Peyer's patch (tissue), 4 donors: ENCODE measurements around the gene SLC38A2. TPM values are rescaled to one million over a fixed set of nuclear protein-coding genes. Genes with fewer than 3 reads are reported as not detected.
A peak's percentile ranks its signal among the peaks of the same experiment; 100 is the strongest.

Source experiments
- DNase-seq, 3 donors: peaks; one replicate each; pipeline ENCODE4 v3.0.0-alpha.2; 2017 to 2019
- H3K27ac ChIP-seq, 4 donors: fragments of 200-600 bp; sonication (generic); one replicate each; pipeline ENCODE4 v1.5.1; 2016 to 2019
- H3K27me3 ChIP-seq, 2 donors: fragments of 200-600 bp; sonication (generic); one replicate each; pipeline ENCODE4 v1.5.1; 2019
- H3K36me3 ChIP-seq, 3 donors: fragments of 200-600 bp; sonication (generic); one replicate each; pipeline ENCODE4 v1.5.1; 2016 to 2019
- H3K4me1 ChIP-seq, 4 donors: fragments of 200-600 bp; sonication (generic); one replicate each; pipeline ENCODE4 v1.5.1; 2016 to 2019
- H3K4me3 ChIP-seq, 4 donors: fragments of 200-600 bp; sonication (generic); 1 replicate in 3 of 4; 2 replicates in 1 of 4; pipeline ENCODE4 v1.5.1; 2016 to 2019; ENCODE audit warnings: mild to moderate bottlenecking in 1 of 4
- H3K9me3 ChIP-seq, 4 donors: fragments of 200-600 bp; sonication (generic); one replicate each; pipeline ENCODE4 v1.5.1; 2016 to 2019; ENCODE audit warnings: mild to moderate bottlenecking in 1 of 4
- CTCF ChIP-seq, 6 experiments: fragments of 450-650 bp in 4 of 6; fragments of 200-600 bp in 2 of 6; sonication (generic) in 1 of 6; IDR thresholded peaks; one replicate each; pipeline ENCODE4 v1.5.1; 2017 to 2019; ENCODE audit warnings: antibody characterized with exemption in 6 of 6, mild to moderate bottlenecking in 3 of 6, moderate library complexity in 1 of 6
- POLR2A ChIP-seq, 2 donors: fragments of 450-650 bp; IDR thresholded peaks; one replicate each; pipeline ENCODE4 v1.5.1; 2017; ENCODE audit warnings: antibody characterized with exemption in 2 of 2, mild to moderate bottlenecking in 2 of 2, moderate library complexity in 2 of 2
- total RNA-seq, 4 donors: library from RNA; depleted of rRNA; stranded (reverse); fragments of >200 nt; gene quantifications; one replicate each; pipeline ENCODE4 v1.1.0, GENCODE V29; 2016

SLC38A2 gene
- total RNA-seq, 4 donors from 2014 or later, result 93.1 to 173 (median 134) TPM

- DNase-seq, result no peak
- Histone ChIP-seq H3K9me3 (no peaks in the 10 kb centered on the region), H3K36me3 (peaks cover 0 to 86% (median 5%) of the 10 kb centered on the region in 3 donors), H3K4me1 (peaks cover 0 to 57% (median 25%) of the 10 kb centered on the region in 4 donors), H3K4me3 (peak overlapping the region in 2 of 4 donors; percentile 89 to 94), H3K27me3 (no peaks in the 10 kb centered on the region), H3K27ac (peak overlapping the region in 1 of 4 donors; percentile 98)
- TF ChIP-seq POLR2A (IDR thresholded peaks at IDR 0.05) (no peak), CTCF (IDR thresholded peaks at IDR 0.05) (no peak)
Observed at GRCh38 chr12:46367351-46368029, 5.1 kb downstream of the SLC38A2 start.

GRCh38 chr12:46366771-46367170 is 5.8 kb downstream of the SLC38A2 start:
- no peak for DNase-seq
- Histone ChIP-seq H3K4me1 (peaks cover 0 to 57% (median 25%) of the 10 kb centered on the region in 4 donors), H3K27ac (no peak overlapping the region), H3K27me3 (no peaks in the 10 kb centered on the region), H3K4me3 (peak overlapping the region in 2 of 4 donors; percentile 16 to 89), H3K36me3 (peaks cover 0 to 94% (median 5%) of the 10 kb centered on the region in 3 donors), H3K9me3 (no peaks in the 10 kb centered on the region)
- TF ChIP-seq POLR2A (IDR thresholded peaks at IDR 0.05) (no peak), CTCF (IDR thresholded peaks at IDR 0.05) (no peak)

DNA sequence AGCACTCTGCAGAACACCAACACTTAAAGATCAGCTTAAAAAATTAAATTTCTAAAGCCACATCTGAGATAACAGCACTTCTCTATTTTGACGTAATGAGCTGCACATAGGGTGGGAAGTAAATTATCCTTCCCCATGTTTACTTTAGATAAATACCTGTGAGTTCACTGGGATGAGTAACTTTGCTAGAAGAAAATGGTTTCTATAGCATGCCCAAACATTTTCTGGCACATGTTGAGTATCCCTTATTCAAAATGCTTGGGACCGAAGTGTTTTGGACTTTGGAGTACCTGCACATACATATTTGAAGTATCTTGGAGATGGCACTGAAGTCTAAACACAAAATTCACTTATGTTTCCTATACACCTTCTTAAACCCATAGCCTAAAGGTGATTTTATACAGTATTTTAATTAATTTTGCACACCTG is 6.6 kb downstream of the SLC38A2 start:
- Histone ChIP-seq H3K4me1 (peaks cover 0 to 57% (median 25%) of the 10 kb centered on the region in 4 donors), H3K27ac (peak overlapping the region in 1 of 4 donors; percentile 4), H3K9me3 (no peaks in the 10 kb centered on the region), H3K4me3 (peak overlapping the region in 2 of 4 donors; percentile 14 to 89), H3K27me3 (no peaks in the 10 kb centered on the region), H3K36me3 (peaks cover 0 to 99% (median 5%) of the 10 kb centered on the region in 3 donors)
- TF ChIP-seq CTCF (IDR thresholded peaks at IDR 0.05), result no peak
- no peak for TF ChIP-seq POLR2A (IDR thresholded peaks at IDR 0.05)
- no peak for DNase-seq

DNA sequence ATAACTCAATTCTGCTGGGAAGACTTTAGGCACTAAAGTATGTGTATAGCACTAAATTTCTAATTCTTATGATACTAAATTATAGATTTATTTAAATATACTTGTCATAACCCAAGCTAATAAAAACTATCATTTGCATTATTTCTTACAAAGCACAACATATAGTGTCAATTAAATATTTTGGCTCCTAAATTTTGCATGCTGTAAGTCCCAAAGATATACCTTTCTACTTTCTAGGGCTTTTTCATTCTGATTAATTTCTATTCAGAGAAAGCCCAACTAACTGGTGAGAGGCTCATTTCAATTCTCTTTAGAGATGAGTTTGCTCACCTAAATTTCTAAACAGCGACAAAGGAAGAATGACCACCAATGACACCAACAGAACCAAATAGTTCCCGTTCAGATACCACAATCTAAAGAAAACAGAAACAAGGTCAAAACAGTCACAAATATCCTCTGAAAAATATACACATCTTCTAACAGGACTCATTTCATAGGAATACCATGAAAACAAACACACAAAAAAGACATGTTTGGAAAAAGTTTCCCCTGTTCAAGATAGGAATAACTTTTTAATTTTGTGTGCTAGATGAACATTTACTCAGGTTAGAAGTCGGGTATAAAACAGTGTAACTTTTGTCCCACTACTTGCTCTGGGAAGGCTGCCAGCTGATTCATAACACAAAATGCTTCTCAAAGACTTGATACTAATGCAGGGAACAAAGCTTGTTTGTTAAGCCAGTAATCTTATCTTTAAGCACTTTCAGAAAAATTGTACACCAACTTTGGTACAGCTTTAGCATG is 7.6 kb downstream of the SLC38A2 start:
- Histone ChIP-seq H3K9me3 (no peaks in the 10 kb centered on the region), H3K4me3 (peak overlapping the region in 2 of 4 donors; percentile 1 to 89), H3K27me3 (no peaks in the 10 kb centered on the region), H3K4me1 (peaks cover 0 to 52% (median 22%) of the 10 kb centered on the region in 4 donors), H3K27ac (peak overlapping the region in 1 of 4 donors; percentile 8), H3K36me3 (peaks cover 0 to 100% (median 5%) of the 10 kb centered on the region in 3 donors)
- TF ChIP-seq CTCF (IDR thresholded peaks at IDR 0.05), result no peak
- TF ChIP-seq POLR2A (IDR thresholded peaks at IDR 0.05), result no peak
- DNase-seq, result peak in 1 of 3 donors; percentile 70

DNA sequence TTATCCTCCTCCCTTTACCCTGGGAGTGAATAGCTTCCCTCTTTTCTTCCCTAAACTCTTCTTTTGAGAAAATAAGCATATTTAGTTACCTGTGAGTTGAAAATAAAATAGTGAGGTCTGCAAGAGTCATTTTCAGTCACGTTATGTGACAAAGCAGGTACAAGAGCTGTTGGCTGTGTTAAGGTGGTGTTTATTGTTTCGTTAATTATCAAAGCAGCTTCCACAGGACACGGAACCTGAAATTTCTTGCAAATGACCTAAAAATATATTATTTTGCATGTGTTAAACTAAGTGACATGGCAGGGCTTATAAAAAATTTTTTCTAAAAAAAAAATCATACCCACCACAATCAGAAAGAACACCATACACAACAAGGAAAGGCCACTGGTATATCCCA is 8.3 kb downstream of the SLC38A2 start:
- Histone ChIP-seq H3K27ac (no peak overlapping the region), H3K4me1 (peaks cover 0 to 45% (median 18%) of the 10 kb centered on the region in 4 donors), H3K9me3 (no peaks in the 10 kb centered on the region), H3K4me3 (peak overlapping the region in 1 of 4 donors; percentile 11), H3K36me3 (peaks cover 0 to 100% (median 5%) of the 10 kb centered on the region in 3 donors), H3K27me3 (no peaks in the 10 kb centered on the region)
- no peak for DNase-seq
- TF ChIP-seq CTCF (IDR thresholded peaks at IDR 0.05) (no peak), POLR2A (IDR thresholded peaks at IDR 0.05) (no peak)
